GM19239 (cell line): ENCODE data around the gene WDR18.
"Not testable (repeated sequence)": the region's sequence is repeated elsewhere in the genome, so short reads cannot be mapped to it uniquely, and the experiment has no call there.

ENCODE experiments used
- DNase-seq: peaks from one replicate; pipeline ENCODE4 v3.0.0; 2011; ENCODE audit warnings: low spot score; ENCODE audit not compliant: insufficient read length
- FAIRE-seq: peaks from 2 replicates; lab custom pipeline; 2011; peaks lifted over from hg19 to GRCh38; lab: Jason Lieb, UNC

Gene WDR18

GRCh38 chr19:1017115-1017905 is 33.2 kb downstream of the WDR18 start:
- DNase-seq, result no peak
- FAIRE-seq, result no peak

GRCh38 chr19:1017906-1018305 is 33.8 kb downstream of the WDR18 start:
- DNase-seq, result no peak
- FAIRE-seq, result no peak

- FAIRE-seq (no peak), DNase-seq (no peak)
Measured at GRCh38 chr19:1018393-1018792, 34.2 kb downstream of the WDR18 start.

- no peak for DNase-seq
- FAIRE-seq, result no peak
Measured at GRCh38 chr19:1018932-1019615, 34.9 kb downstream of the WDR18 start.

- DNase-seq (no peak), FAIRE-seq (no peak)
Measured at GRCh38 chr19:1019616-1019961, 35.4 kb downstream of the WDR18 start.

GRCh38 chr19:1019980-1020867 is 36.1 kb downstream of the WDR18 start:
- DNase-seq (no peak), FAIRE-seq (no peak)

- FAIRE-seq, result peak; percentile 94
- DNase-seq, result peak; percentile 100
Measured at GRCh38 chr19:1020868-1021425, 36.8 kb downstream of the WDR18 start, which contains the start of gene TMEM259. TMEM259 (minus strand) TSS chr19:1021123; CDS start chr19:1020996, 127 bp downstream.

- DNase-seq, FAIRE-seq: not testable (repeated sequence)
Measured at GRCh38 chr19:1023883-1024188, 39.7 kb downstream of the WDR18 start.

- not testable (repeated sequence) for FAIRE-seq
Measured at GRCh38 chr19:1025080-1025479, 40.9 kb downstream of the WDR18 start.

GRCh38 chr19:1025960-1026782 is 42.0 kb downstream of the WDR18 start, which contains the start of gene CNN2:
CNN2 (plus strand) TSS chr19:1026608; CDS start chr19:1026662, 54 bp downstream.
- FAIRE-seq (peak; percentile 84), DNase-seq (no peak)

More at GRCh38 chr19:1025080-1025479, 40.9 kb downstream of the WDR18 start:
- DNase-seq, result not testable (repeated sequence)

- DNase-seq (no peak), FAIRE-seq (peak; percentile 84)
Measured at GRCh38 chr19:1026783-1027649, 42.9 kb downstream of the WDR18 start.

- FAIRE-seq (no peak), DNase-seq (no peak)
Measured at GRCh38 chr19:1027650-1028061, 43.5 kb downstream of the WDR18 start.

- DNase-seq, result no peak
- FAIRE-seq, result peak; percentile 93
Measured at GRCh38 chr19:1028062-1028926, 44.1 kb downstream of the WDR18 start.

GRCh38 chr19:1032264-1032867 is 48.2 kb downstream of the WDR18 start:
- DNase-seq (no peak), FAIRE-seq (no peak)

- FAIRE-seq, result no peak
Measured at GRCh38 chr19:1035998-1036621, 52.0 kb downstream of the WDR18 start.

GRCh38 chr19:1037621-1038064 is 53.5 kb downstream of the WDR18 start:
- FAIRE-seq (no peak), DNase-seq (no peak)

More at GRCh38 chr19:1035998-1036621, 52.0 kb downstream of the WDR18 start:
- DNase-seq, result no peak
